Heart right ventricle (tissue), 16 donors: ENCODE data around the gene THAP12. TPM values are rescaled to one million over a fixed set of nuclear protein-coding genes. Genes with fewer than 3 reads are reported as not detected.

Experiments used
- ATAC-seq, 8 donors: fragments of 200-7000 bp; cut with Tn5 transposase; one replicate each; pipeline ENCODE4 v1.9.1; 2020; ENCODE audit warnings: mild to moderate bottlenecking in 8 of 8, moderate library complexity in 8 of 8, moderate number of reproducible peaks in 1 of 8
- DNase-seq, 2 donors: peaks; one replicate each; pipeline ENCODE4 v3.0.0-alpha.2; 2020
- H3K27ac ChIP-seq, 10 donors: fragments of 200-600 bp; sonication (generic) in 2 of 10; one replicate each; pipeline versions ENCODE4 v1.5.0 to v1.8.0; 2020 to 2022; ENCODE audit warnings: mild to moderate bottlenecking in 3 of 10
- H3K27me3 ChIP-seq, 7 donors: fragments of 200-600 bp; one replicate each; pipeline ENCODE4 v1.8.0; 2021 to 2022; ENCODE audit warnings: mild to moderate bottlenecking in 2 of 7
- H3K36me3 ChIP-seq, 9 donors: fragments of 200-600 bp; sonication (generic) in 1 of 9; one replicate each; pipeline versions ENCODE4 v1.5.0 to v1.8.0; 2020 to 2022; ENCODE audit warnings: mild to moderate bottlenecking in 2 of 9
- H3K4me1 ChIP-seq, 9 donors: fragments of 200-600 bp; sonication (generic) in 1 of 9; one replicate each; pipeline versions ENCODE4 v1.5.0 to v1.8.0; 2020 to 2022; ENCODE audit warnings: mild to moderate bottlenecking in 4 of 9
- H3K4me3 ChIP-seq, 10 donors: fragments of 200-600 bp; sonication (generic) in 2 of 10; one replicate each; pipeline versions ENCODE4 v1.5.0 to v1.8.0; 2020 to 2022; ENCODE audit warnings: mild to moderate bottlenecking in 7 of 10, moderate library complexity in 2 of 10
- H3K9me3 ChIP-seq, 11 donors: fragments of 200-600 bp in 10 of 11; sonication (generic) in 2 of 11; one replicate each; pipeline versions ENCODE4 v1.5.0 to v1.8.0; 2013 to 2022; ENCODE audit warnings: mild to moderate bottlenecking in 2 of 11, control low read depth in 1 of 11, moderate library complexity in 1 of 11
- WGBS, 2 donors: extraction: QIAGEN DNeasy Blood & Tissue Kit; methylation state at CpG; one replicate each; pipeline ENCODE4 v1.1.7; 2013; ENCODE audit warnings: inconsistent platforms in 1 of 2; 5-methylcytosine and 5-hydroxymethylcytosine counted together
- intact Hi-C, 10 donors: fragments of 100-400 bp; cut with DNase I; formaldehyde crosslinking; loops; one replicate each; pipeline versions ENCODE4 v1.11.1 to v1.14.2; 2022
- polyA plus RNA-seq, 2 donors: library from polyadenylated mRNA; stranded (reverse); fragments of 200-250 nt; gene quantifications; one replicate each; pipeline ENCODE4 v1.2.3, GENCODE V29; 2013
- total RNA-seq, 10 donors: library from RNA; stranded (reverse); fragmentation: NEBNext Ultra II Directional in 3 of 10; extraction: Animal tissue kit (Norgen Biotek cat#: 25700) in 3 of 10; gene quantifications; one replicate each; pipeline versions ENCODE4 v1.2.1 to v1.2.4, GENCODE V29; 2021 to 2023
- TF ChIP-seq, protein P1 (sequence below), 9 donors: fragments of 200-600 bp; sonication (generic) in 2 of 9; IDR thresholded peaks; one replicate each; pipeline versions ENCODE4 v1.5.0 to v1.8.0; 2021 to 2022; ENCODE audit warnings: antibody characterized with exemption in 9 of 9, mild to moderate bottlenecking in 5 of 9, moderate library complexity in 1 of 9
- donor health status: Arrhythmogenic right ventricular cardiomyopathy.
- donor health status: ischemic (EF 13 %, LVEDD 7.1; RV severe dilation, severe dysfunction).
- donor health status: healthy with polysubstance abuse.
- donor health status: DM: no; HTN: yes; CAD: no.
- donor health status: DM: no; HTN: no; CAD: no.
- donor health status: ischemic (EF 25% LVEDD 6.9; RV normal size, moderate dysfunction).
- donor health status: ischemic (EF 25% LVEDD 5.7; RV mildly dilated, moderate dysfunction).
- donor health status: healthy.
- donor health status: DM: yes; HTN: yes; CAD: no.
- donor health status: Ischemic cardiomyopathy.
- donor health status: ischemic (EF 35%, LVEDD 5.7; RV mildly dilated, moderate dysfunction).
- donor health status: nonischemic (EF 11% LVEDD 7.7; RV severe dilation, severe dysfunction).
- donor health status: DM: yes; HTN: yes; CAD: no.
- donor health status: PGD.
- donor health status: ischemic (EF 29% LVEDD 5.4; RV normal size, mild dysfunction).
- donor health status: nonischemic (EF 23%, LVEDD 6.1; RV moderate dilation, normal function).

The THAP12 gene
- total and polyA plus RNA-seq, 12 donors: 11.2 to 25.8 (median 22.1) TPM

DNA sequence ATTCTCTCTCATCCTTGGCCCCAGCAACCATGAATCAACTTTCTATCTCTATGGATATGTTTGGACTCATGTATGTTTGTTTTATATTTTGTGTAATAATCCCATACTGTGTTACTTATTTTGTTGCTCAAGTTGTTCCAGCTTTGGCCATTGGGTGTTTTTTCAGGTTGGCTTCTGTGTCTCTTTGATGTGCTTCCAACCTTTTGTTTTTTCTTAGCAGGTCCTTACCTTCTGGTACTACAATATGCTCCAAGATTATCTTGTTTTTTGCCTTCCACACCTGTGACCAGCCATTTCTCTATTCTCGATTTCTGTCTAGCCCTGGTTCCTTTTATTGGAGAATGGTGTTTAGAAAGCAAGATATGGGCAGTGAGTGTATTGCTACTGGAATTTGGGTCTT lies 14.4 kb upstream of the THAP12 start:
- no peaks in the 10 kb centered on the region for H3K36me3 ChIP-seq
- TF ChIP-seq, protein P1, sequence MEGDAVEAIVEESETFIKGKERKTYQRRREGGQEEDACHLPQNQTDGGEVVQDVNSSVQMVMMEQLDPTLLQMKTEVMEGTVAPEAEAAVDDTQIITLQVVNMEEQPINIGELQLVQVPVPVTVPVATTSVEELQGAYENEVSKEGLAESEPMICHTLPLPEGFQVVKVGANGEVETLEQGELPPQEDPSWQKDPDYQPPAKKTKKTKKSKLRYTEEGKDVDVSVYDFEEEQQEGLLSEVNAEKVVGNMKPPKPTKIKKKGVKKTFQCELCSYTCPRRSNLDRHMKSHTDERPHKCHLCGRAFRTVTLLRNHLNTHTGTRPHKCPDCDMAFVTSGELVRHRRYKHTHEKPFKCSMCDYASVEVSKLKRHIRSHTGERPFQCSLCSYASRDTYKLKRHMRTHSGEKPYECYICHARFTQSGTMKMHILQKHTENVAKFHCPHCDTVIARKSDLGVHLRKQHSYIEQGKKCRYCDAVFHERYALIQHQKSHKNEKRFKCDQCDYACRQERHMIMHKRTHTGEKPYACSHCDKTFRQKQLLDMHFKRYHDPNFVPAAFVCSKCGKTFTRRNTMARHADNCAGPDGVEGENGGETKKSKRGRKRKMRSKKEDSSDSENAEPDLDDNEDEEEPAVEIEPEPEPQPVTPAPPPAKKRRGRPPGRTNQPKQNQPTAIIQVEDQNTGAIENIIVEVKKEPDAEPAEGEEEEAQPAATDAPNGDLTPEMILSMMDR (IDR thresholded peaks at IDR 0.05): no peak
- DNase-seq: no peak
- no peaks in the 10 kb centered on the region for H3K4me1 ChIP-seq
- intact Hi-C loops: no loop called here
- no peaks in the 10 kb centered on the region for H3K27me3 ChIP-seq
- no peak overlapping the region for H3K27ac ChIP-seq
- H3K9me3 ChIP-seq: no peaks in the 10 kb centered on the region
- no peak for ATAC-seq
- 95 to 96% methylated on average over 1 of the region's 1 CpG for WGBS, 2 donors
- H3K4me3 ChIP-seq: no peak overlapping the region

GRCh38 chr11:76394411-76394810 lies 13.5 kb upstream of the THAP12 start:
- Histone ChIP-seq H3K27me3 (no peaks in the 10 kb centered on the region), H3K27ac (no peak overlapping the region)
- TF ChIP-seq, protein P1 (IDR thresholded peaks at IDR 0.05): no peak

DNA sequence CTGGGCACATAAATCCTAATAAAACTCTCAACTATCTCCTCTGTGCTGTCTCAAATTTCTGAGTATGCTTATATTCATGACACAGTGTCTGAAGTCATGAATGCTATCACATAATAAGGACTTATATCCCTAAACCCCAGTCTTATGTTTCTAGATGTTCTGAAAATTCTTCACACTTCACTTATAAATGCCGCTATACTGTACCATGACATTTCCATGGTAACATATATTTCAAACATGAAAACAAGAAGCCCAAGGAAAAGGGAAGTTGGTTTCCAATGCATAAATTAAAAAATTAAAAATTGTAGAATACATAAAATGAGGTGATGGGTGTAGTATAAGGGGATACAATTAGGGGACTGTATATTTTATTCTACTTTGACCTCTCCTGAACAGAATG lies 11.9 kb upstream of the THAP12 start:
- H3K27ac ChIP-seq: no peak overlapping the region
- intact Hi-C loops: no loop called here
- H3K9me3 ChIP-seq: no peaks in the 10 kb centered on the region
- H3K4me3 ChIP-seq: no peak overlapping the region
- no peaks in the 10 kb centered on the region for H3K36me3 ChIP-seq
- ATAC-seq (no peak), DNase-seq (no peak)
- H3K4me1 ChIP-seq: no peaks in the 10 kb centered on the region
- 78 to 81% methylated on average over 1 of the region's 1 CpG for WGBS, 2 donors
- TF ChIP-seq, protein P1 (IDR thresholded peaks at IDR 0.05): no peak
- no peaks in the 10 kb centered on the region for H3K27me3 ChIP-seq

More at GRCh38 chr11:76394411-76394810, 13.5 kb upstream of the THAP12 start:
- no peaks in the 10 kb centered on the region for H3K9me3 ChIP-seq
- intact Hi-C loops: no loop called here
- no peak for ATAC-seq
- no peaks in the 10 kb centered on the region for H3K4me1 ChIP-seq
- no peak for DNase-seq
- no peaks in the 10 kb centered on the region for H3K36me3 ChIP-seq
- no peak overlapping the region for H3K4me3 ChIP-seq

DNA sequence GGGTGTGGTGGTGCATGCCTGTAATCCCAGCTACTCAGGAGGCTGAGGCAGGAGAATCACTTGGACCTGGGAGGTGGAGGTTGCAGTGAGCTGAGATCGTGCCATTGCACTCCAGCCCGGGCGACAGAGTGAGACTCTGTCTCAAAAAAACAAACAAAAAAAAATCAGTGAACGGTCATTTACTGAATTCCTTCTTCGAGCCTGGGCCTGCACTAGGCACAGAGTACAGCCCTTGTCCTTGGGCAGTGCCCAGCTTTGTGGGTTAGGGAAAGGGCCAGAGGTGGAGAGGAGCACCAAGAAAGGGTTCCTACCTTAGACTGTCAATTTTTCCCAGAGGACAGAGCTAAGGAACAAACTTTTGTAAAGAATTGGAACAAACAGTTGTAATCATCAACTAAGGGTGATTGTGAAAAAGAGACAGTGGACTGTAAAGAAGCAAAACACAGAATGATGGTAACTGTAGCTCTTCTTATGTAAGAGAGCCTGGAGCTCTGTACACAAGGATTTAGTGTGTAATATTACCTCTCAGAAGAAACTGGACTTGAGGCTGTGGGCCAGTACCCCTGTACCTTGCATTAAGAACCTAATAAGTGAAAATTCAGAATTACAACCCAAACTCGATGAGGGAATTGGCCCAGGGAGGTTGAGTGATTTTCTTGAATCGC lies 11.0 kb upstream of the THAP12 start:
- Histone ChIP-seq H3K27me3 (no peaks in the 10 kb centered on the region), H3K27ac (no peak overlapping the region), H3K9me3 (no peaks in the 10 kb centered on the region), H3K36me3 (no peaks in the 10 kb centered on the region), H3K4me3 (no peak overlapping the region), H3K4me1 (no peaks in the 10 kb centered on the region)
- ATAC-seq (no peak), DNase-seq (no peak)
- intact Hi-C loops: no loop called here
- WGBS, 2 donors: 91 to 95% methylated on average over 7 of the region's 7 CpGs
- TF ChIP-seq, protein P1 (IDR thresholded peaks at IDR 0.05): no peak
